ENCODE results near the gene GUCY1B1.

The GUCY1B1 gene

DNA sequence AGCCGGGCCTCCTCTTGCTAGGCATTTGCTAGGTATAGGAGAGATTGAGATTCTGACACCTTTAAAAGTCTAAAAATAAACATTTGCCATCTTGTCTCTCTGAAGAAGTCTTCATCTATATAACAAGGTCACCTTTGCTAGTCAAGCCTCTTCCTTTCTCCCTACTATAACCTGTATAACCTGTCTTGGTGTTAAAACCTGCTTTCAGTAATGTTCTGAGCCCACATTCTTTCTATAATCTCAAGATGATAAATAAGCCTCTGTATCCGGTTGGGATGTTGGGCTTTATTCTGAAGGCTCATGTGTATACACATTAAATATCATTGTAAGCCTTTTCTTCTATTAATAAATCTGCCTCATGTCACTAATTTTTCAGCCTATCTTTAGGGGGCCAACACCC lies 97.1 kb downstream of the GUCY1B1 start:
- in situ Hi-C loops (cut with MboI; ENCODE audit: low sequenced_read_pairs) = no loop called here

Measured in HL-60/S4 treated with retinoic acid at 250 ng/mL for 4 days and 3 days (cell line).